GM23338 (cell line): ENCODE results near the gene HS6ST3. TPM values are rescaled to one million over a fixed set of nuclear protein-coding genes. Genes with fewer than 3 reads are reported as not detected.

ENCODE experiments used
- ATAC-seq: fragments of 200-7000 bp; cut with Tn5 transposase; 3 replicates; pipeline ENCODE4 v1.9.1; 2020
- DNase-seq: peaks from one replicate; pipeline ENCODE4 v3.0.0-alpha.2; 2015; ENCODE audit warnings: low spot score
- H2AFZ ChIP-seq: fragments of 200-600 bp; sonication (generic); 2 replicates; pipeline ENCODE4 v1.8.0; 2016; ENCODE audit warnings: antibody characterized with exemption, mild to moderate bottlenecking, moderate library complexity
- H3F3A ChIP-seq: fragments of 200-600 bp; sonication (generic); replicated peaks from 2 replicates; pipeline ENCODE4 v1.8.0; 2017; ENCODE audit warnings: antibody characterized with exemption, mixed run types, low read depth
- H3K27ac ChIP-seq: fragments of 200-600 bp; sonication (generic); 2 replicates; pipeline ENCODE4 v1.6.1; 2016; ENCODE audit warnings: low read depth
- H3K27me3 ChIP-seq: fragments of 200-600 bp; sonication (generic); 2 replicates; pipeline ENCODE4 v1.8.0; 2016; ENCODE audit warnings: mild to moderate bottlenecking, mixed run types, moderate library complexity; ENCODE audit not compliant: insufficient read depth
- H3K36me3 ChIP-seq: fragments of 200-600 bp; sonication (generic); 2 replicates; pipeline ENCODE4 v1.8.0; 2016; ENCODE audit warnings: mild to moderate bottlenecking; ENCODE audit not compliant: insufficient read depth
- H3K4me1 ChIP-seq: fragments of 200-600 bp; sonication (generic); 2 replicates; pipeline ENCODE4 v1.8.0; 2016; ENCODE audit warnings: mild to moderate bottlenecking, moderate library complexity; ENCODE audit not compliant: insufficient read depth
- H3K4me2 ChIP-seq: fragments of 200-600 bp; sonication (generic); 2 replicates; pipeline ENCODE4 v1.7.1; 2017; ENCODE audit warnings: mixed run types
- H3K4me3 ChIP-seq: fragments of 200-600 bp; sonication (generic); 2 replicates; pipeline ENCODE4 v1.6.1; 2016; ENCODE audit warnings: mixed run types
- H3K79me2 ChIP-seq: fragments of 200-600 bp; sonication (generic); replicated peaks from 2 replicates; pipeline ENCODE4 v1.8.0; 2017; ENCODE audit warnings: mild to moderate bottlenecking; ENCODE audit not compliant: insufficient read depth
- H3K9me2 ChIP-seq: fragments of 200-600 bp; sonication (generic); 2 replicates; pipeline ENCODE4 v1.8.0; 2017; ENCODE audit not compliant: insufficient read depth
- H4K20me1 ChIP-seq: fragments of 200-600 bp; sonication (generic); replicated peaks from 2 replicates; pipeline ENCODE4 v1.8.0; 2017; ENCODE audit warnings: mild to moderate bottlenecking; ENCODE audit not compliant: insufficient read depth
- H3K27ac Mint-ChIP-seq: 2 replicates; pipeline ENCODE4 v1.8.0; 2020; ENCODE audit warnings: inconsistent platforms, mild to moderate bottlenecking, moderate library complexity, mixed read lengths
- H3K27me3 Mint-ChIP-seq: 3 replicates; pipeline ENCODE4 v1.8.0; 2022; ENCODE audit warnings: low read depth, mild to moderate bottlenecking, moderate library complexity, mixed read lengths, inconsistent platforms; ENCODE audit not compliant: insufficient read depth, poor library complexity
- H3K36me3 Mint-ChIP-seq: 3 replicates; pipeline ENCODE4 v1.8.0; 2021; ENCODE audit warnings: low read depth, mild to moderate bottlenecking, inconsistent platforms, moderate library complexity, mixed read lengths
- H3K4me1 Mint-ChIP-seq: 3 replicates; pipeline ENCODE4 v1.8.0; 2020; ENCODE audit warnings: mild to moderate bottlenecking, inconsistent platforms, mixed read lengths
- H3K4me3 Mint-ChIP-seq: 3 replicates; pipeline ENCODE4 v1.8.0; 2021; ENCODE audit warnings: moderate library complexity, mild to moderate bottlenecking, inconsistent platforms, mixed read lengths
- H3K9me3 Mint-ChIP-seq: 3 replicates; pipeline ENCODE4 v1.8.0; 2020; ENCODE audit warnings: moderate library complexity, mild to moderate bottlenecking, inconsistent platforms, mixed read lengths
- ETS1 ChIP-seq: IDR thresholded peaks from 2 replicates; pipeline ENCODE4 v1.6.1; 2016; ENCODE audit warnings: antibody characterized with exemption
- EZH2 ChIP-seq: fragments of 200-600 bp; sonication (generic); IDR thresholded peaks from one replicate; pipeline ENCODE4 v1.8.0; 2017; ENCODE audit warnings: antibody characterized with exemption, mild to moderate bottlenecking, low read depth; ENCODE audit not compliant: unreplicated experiment
- NANOG ChIP-seq: IDR thresholded peaks from 2 replicates; pipeline ENCODE4 v1.6.1; 2016; ENCODE audit warnings: antibody characterized with exemption, borderline replicate concordance
- POLR2AphosphoS5 ChIP-seq: IDR thresholded peaks from 2 replicates; pipeline ENCODE4 v1.6.1; 2016; ENCODE audit warnings: antibody characterized with exemption, low read depth
- ZNF462 ChIP-seq: fragments of 250-450 bp; sonication (Bioruptor Pico); IDR thresholded peaks from 2 replicates; pipeline ENCODE4 v1.5.0; 2020; ENCODE audit warnings: mild to moderate bottlenecking, moderate library complexity
- polyA plus RNA-seq: library from polyadenylated mRNA; unstranded; fragments of >200 nt; fragmentation: Nextera tagmentation; extraction: Ambion mirVana; gene quantifications from 2 replicates; pipeline ENCODE4 v1.2.1, GENCODE V29; 2016
- total RNA-seq: library from RNA; depleted of rRNA; stranded (reverse); fragments of >200 nt; shearing (Covaris generic); gene quantifications from 2 replicates; pipeline ENCODE4 v1.2.3, GENCODE V29; 2014

Gene HS6ST3
- total and polyA plus RNA-seq, 2 experiments from 2014 or later: 0.52 to 0.80 TPM

- DNase-seq (no peak), ATAC-seq (no peak)
- H3K79me2 ChIP-seq: no peaks in the 10 kb centered on the region
- no peak overlapping the region for H2AFZ ChIP-seq
- Mint-ChIP-seq H3K9me3 (no peaks in the 10 kb centered on the region), H3K27ac (no peak overlapping the region), H3K4me3 (no peak overlapping the region), H3K27me3 (no peaks in the 10 kb centered on the region), H3K4me1 (no peaks in the 10 kb centered on the region), H3K36me3 (no peaks in the 10 kb centered on the region)
- H3K27ac ChIP-seq: no peak overlapping the region
- no peak overlapping the region for H3K4me2 ChIP-seq
- H3F3A ChIP-seq: no peaks in the 10 kb centered on the region
- no peaks in the 10 kb centered on the region for H3K27me3 ChIP-seq
- no peaks in the 10 kb centered on the region for H3K4me1 ChIP-seq
- no peaks in the 10 kb centered on the region for H4K20me1 ChIP-seq
- H3K9me2 ChIP-seq: 0 out of 2 replicates have a peak, but pooled peaks cover 4% of the 10 kb centered on the region
- H3K36me3 ChIP-seq: no peaks in the 10 kb centered on the region
- TF ChIP-seq ZNF462 (CRISPR knock-in tag) (no peak), ETS1 (no peak), NANOG (no peak), EZH2 (no peak), POLR2AphosphoS5 (no peak)
- H3K4me3 ChIP-seq: no peak overlapping the region
Measured at GRCh38 chr13:96632536-96633320, 542.8 kb downstream of the HS6ST3 start.
